Brain microvascular endothelial cell (primary cell): Measurements from ENCODE around the gene GRIN2C.

Source experiments
- DNase-seq: peaks from one replicate; pipeline ENCODE4 v3.0.0-alpha.2; 2020
- H3K27ac ChIP-seq: fragments of 250-450 bp; sonication (Bioruptor Pico); 2 replicates; pipeline ENCODE4 v1.5.1; 2020; ENCODE audit warnings: mild to moderate bottlenecking, moderate library complexity
- H3K27me3 ChIP-seq: fragments of 250-450 bp; sonication (Bioruptor Pico); replicated peaks from 2 replicates; pipeline ENCODE4 v1.5.1; 2020; ENCODE audit warnings: mild to moderate bottlenecking
- H3K36me3 ChIP-seq: fragments of 250-450 bp; sonication (Bioruptor Pico); replicated peaks from 2 replicates; pipeline ENCODE4 v1.5.1; 2020; ENCODE audit warnings: mild to moderate bottlenecking
- H3K4me3 ChIP-seq: 2 replicates; pipeline ENCODE4 v1.5.1; 2011; ENCODE audit warnings: low read depth, mild to moderate bottlenecking, control low read depth, low read length, moderate library complexity
- CTCF ChIP-seq: IDR thresholded peaks from 2 replicates; pipeline ENCODE4 v1.5.1; 2011; ENCODE audit warnings: low read depth, mild to moderate bottlenecking, moderate library complexity, low read length, control low read depth, inconsistent platforms; ENCODE audit errors: missing control alignments
- in situ Hi-C: cut with HindIII; loops from 2 replicates; pipeline ENCODE4 v1.10.0; 2017; ENCODE audit warnings: low sequenced_read_pairs, low pct_ligation_motif_present

Gene GRIN2C

GRCh38 chr17:74797824-74798223, 61.9 kb downstream of the GRIN2C start:
- DNase-seq: no peak
- TF ChIP-seq CTCF: no peak
- Histone ChIP-seq H3K36me3 (peaks cover 42% of the 10 kb centered on the region), H3K27ac (no peak overlapping the region), H3K27me3 (no peaks in the 10 kb centered on the region), H3K4me3 (no peak overlapping the region)
- in situ Hi-C loops: no loop called here

- H3K4me3 ChIP-seq: no peak overlapping the region
- no peak for DNase-seq
- H3K27me3 ChIP-seq: no peaks in the 10 kb centered on the region
- H3K27ac ChIP-seq: no peak overlapping the region
- no peak for TF ChIP-seq CTCF
- in situ Hi-C loops: no loop called here
- H3K36me3 ChIP-seq: peaks cover 42% of the 10 kb centered on the region
Measured at GRCh38 chr17:74796866-74797265, 62.8 kb downstream of the GRIN2C start.

- no peak for DNase-seq
- no peak for TF ChIP-seq CTCF
- Histone ChIP-seq H3K27ac (no peak overlapping the region), H3K27me3 (no peaks in the 10 kb centered on the region), H3K36me3 (peaks cover 44% of the 10 kb centered on the region), H3K4me3 (no peak overlapping the region)
- in situ Hi-C loops: no loop called here
Measured at GRCh38 chr17:74796211-74796610, 63.5 kb downstream of the GRIN2C start.

GRCh38 chr17:74795327-74796020, 64.2 kb downstream of the GRIN2C start:
- no peaks in the 10 kb centered on the region for H3K27me3 ChIP-seq
- TF ChIP-seq CTCF: no peak
- DNase-seq: no peak
- H3K27ac ChIP-seq: no peak overlapping the region
- peaks cover 44% of the 10 kb centered on the region for H3K36me3 ChIP-seq
- in situ Hi-C loops: no loop called here
- H3K4me3 ChIP-seq: no peak overlapping the region

GRCh38 chr17:74792586-74793105, 67.0 kb downstream of the GRIN2C start:
- H3K36me3 ChIP-seq: peaks cover 34% of the 10 kb centered on the region
- H3K27me3 ChIP-seq: no peaks in the 10 kb centered on the region
- no peak for TF ChIP-seq CTCF
- in situ Hi-C loops: no loop called here
- no peak overlapping the region for H3K4me3 ChIP-seq
- DNase-seq: no peak
- no peak overlapping the region for H3K27ac ChIP-seq
